SKM-1 treated with dmso at 0.1 percent for 144 hours (cell line): ENCODE measurements around the gene ETV6.

Source experiments
- DNase-seq: peaks from one replicate; lab custom pipeline; 2025; ENCODE audit not compliant: unreplicated experiment; lab: John Stamatoyannopoulos, UW

ETV6 gene

GRCh38 chr12:11771895-11772502 lies 122.5 kb downstream of the ETV6 start:
- DNase-seq: no peak

GRCh38 chr12:11773889-11774677 lies 124.6 kb downstream of the ETV6 start:
- DNase-seq: peak; percentile 86

GRCh38 chr12:11774821-11775220 lies 125.3 kb downstream of the ETV6 start:
- no peak for DNase-seq

- no peak for DNase-seq
Measured at GRCh38 chr12:11776316-11776715, 126.8 kb downstream of the ETV6 start.

- no peak for DNase-seq
Measured at GRCh38 chr12:11777451-11777850, 128.0 kb downstream of the ETV6 start.

GRCh38 chr12:11777962-11778361 lies 128.5 kb downstream of the ETV6 start:
- no peak for DNase-seq

- no peak for DNase-seq
Measured at GRCh38 chr12:11778713-11779685, 129.5 kb downstream of the ETV6 start.

GRCh38 chr12:11780521-11781101 lies 131.1 kb downstream of the ETV6 start:
- DNase-seq: no peak

GRCh38 chr12:11782914-11783420 lies 133.5 kb downstream of the ETV6 start:
- DNase-seq: no peak

- no peak for DNase-seq
Measured at GRCh38 chr12:11785712-11786111, 136.2 kb downstream of the ETV6 start.

- DNase-seq: no peak
Measured at GRCh38 chr12:11786638-11787365, 137.3 kb downstream of the ETV6 start.

GRCh38 chr12:11787437-11787836 lies 138.0 kb downstream of the ETV6 start:
- no peak for DNase-seq

GRCh38 chr12:11787933-11788849 lies 138.7 kb downstream of the ETV6 start:
- DNase-seq: no peak

GRCh38 chr12:11793921-11794710 lies 144.6 kb downstream of the ETV6 start:
- no peak for DNase-seq

- DNase-seq: no peak
Measured at GRCh38 chr12:11794751-11795150, 145.3 kb downstream of the ETV6 start.

GRCh38 chr12:11795192-11795912 lies 145.9 kb downstream of the ETV6 start:
- DNase-seq: no peak

GRCh38 chr12:11795913-11796459 lies 146.5 kb downstream of the ETV6 start:
- no peak for DNase-seq
